ENCODE results near the gene MAPK10. TPM values are rescaled to one million over a fixed set of nuclear protein-coding genes. Genes with fewer than 3 reads are reported as not detected.

The MAPK10 gene
- total RNA-seq, 2 experiments from 2014 or later = 32.0 TPM; not detected in 1

DNA sequence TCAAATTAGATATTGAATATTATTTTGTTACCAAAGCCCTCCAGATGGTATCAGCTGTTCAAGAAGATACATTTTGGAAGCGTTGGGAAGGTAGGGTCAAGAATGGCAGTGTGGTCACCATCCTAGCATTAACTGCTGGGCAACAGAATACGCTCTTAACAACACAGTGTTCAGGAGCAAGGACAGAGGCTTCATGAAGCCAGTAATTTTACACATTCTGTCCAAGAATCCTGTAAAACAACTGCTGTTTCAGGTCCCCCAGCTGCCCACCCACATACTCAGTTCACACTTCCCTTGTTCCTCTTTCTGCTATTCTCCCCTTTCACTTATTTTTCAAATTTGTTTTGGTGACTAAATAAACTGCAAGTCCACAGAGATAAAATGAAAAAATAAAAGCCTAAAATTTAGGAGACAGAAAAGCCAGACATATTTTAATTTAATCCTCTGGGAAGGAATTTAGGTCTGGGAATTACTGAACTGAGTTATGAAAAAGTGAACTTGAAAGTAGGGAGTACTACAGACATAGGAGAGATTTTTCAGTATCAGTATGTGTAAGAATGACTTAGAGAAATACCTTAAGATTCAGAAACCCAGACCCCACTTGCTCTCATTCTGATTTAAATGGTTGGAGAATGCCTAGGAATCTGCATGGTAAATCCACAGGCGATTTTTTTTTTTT, 406.7 kb downstream of the MAPK10 start:
- BruUV-seq (replicated peaks) = no TSS peak
- Histone ChIP-seq H3K4me1 (ENCODE audit: insufficient read depth, low read length, poor library complexity, severe bottlenecking) (no peaks in the 10 kb centered on the region), H3K4me2 (ENCODE audit: low read length) (no peak overlapping the region), H3K36me3 (ENCODE audit: insufficient read depth, low read length) (no peaks in the 10 kb centered on the region), H4K20me1 (ENCODE audit: insufficient read depth, low read length) (no peaks in the 10 kb centered on the region), H3K9me3 (ENCODE audit: low read length) (no peaks in the 10 kb centered on the region), H3K27ac (ENCODE audit: low read depth, low read length, poor library complexity, severe bottlenecking) (no peak overlapping the region), H3K9me2 (ENCODE audit: insufficient read depth, low read length) (no peaks in the 10 kb centered on the region), H3K79me2 (ENCODE audit: insufficient read depth, low read depth, low read length) (no peaks in the 10 kb centered on the region), H2AFZ (ENCODE audit: low read length) (no peak overlapping the region), H3K4me3 (ENCODE audit: low read depth, low read length, poor library complexity, severe bottlenecking) (no peak overlapping the region)
- CTCF ChIA-PET (ENCODE audit: unreplicated experiment) = no interaction called here
- intact Hi-C loops (cut with micrococcal nuclease; ENCODE audit: unreplicated experiment) = no loop called here
- POLR2A ChIA-PET = no interaction called here
- TF ChIP-seq, protein P1, sequence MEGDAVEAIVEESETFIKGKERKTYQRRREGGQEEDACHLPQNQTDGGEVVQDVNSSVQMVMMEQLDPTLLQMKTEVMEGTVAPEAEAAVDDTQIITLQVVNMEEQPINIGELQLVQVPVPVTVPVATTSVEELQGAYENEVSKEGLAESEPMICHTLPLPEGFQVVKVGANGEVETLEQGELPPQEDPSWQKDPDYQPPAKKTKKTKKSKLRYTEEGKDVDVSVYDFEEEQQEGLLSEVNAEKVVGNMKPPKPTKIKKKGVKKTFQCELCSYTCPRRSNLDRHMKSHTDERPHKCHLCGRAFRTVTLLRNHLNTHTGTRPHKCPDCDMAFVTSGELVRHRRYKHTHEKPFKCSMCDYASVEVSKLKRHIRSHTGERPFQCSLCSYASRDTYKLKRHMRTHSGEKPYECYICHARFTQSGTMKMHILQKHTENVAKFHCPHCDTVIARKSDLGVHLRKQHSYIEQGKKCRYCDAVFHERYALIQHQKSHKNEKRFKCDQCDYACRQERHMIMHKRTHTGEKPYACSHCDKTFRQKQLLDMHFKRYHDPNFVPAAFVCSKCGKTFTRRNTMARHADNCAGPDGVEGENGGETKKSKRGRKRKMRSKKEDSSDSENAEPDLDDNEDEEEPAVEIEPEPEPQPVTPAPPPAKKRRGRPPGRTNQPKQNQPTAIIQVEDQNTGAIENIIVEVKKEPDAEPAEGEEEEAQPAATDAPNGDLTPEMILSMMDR (conservative IDR thresholded peaks at IDR 0.05; ENCODE audit: low read length) = no peak
- TF ChIP-seq EZH2phosphoT487 (IDR thresholded peaks at IDR 0.05; ENCODE audit: borderline replicate concordance, low read depth, low read length) = no peak
- no peak for DNase-seq (ENCODE audit: low spot score)

DNA sequence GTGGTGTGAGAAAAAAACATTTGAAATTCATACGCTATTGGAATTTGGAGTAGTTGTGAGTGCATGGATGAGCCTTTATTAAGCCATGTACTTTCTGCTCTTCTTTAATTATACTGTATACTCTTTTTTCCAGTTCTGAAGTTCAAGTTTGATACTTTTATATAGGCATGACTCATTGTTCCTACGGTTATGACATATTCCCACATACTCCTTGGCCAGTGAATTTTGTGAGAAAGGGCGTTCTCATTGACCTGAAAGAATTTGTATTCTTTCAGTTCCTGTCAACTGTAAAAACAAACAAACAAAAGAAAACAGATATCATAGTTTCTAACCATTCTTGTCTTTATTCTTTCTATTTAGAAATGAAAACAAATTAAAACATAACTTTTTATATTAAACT, 407.3 kb downstream of the MAPK10 start:
- Histone ChIP-seq H3K36me3 (ENCODE audit: insufficient read depth, low read length) (no peaks in the 10 kb centered on the region), H2AFZ (ENCODE audit: low read length) (no peak overlapping the region), H3K4me3 (ENCODE audit: low read depth, low read length, poor library complexity, severe bottlenecking) (no peak overlapping the region), H3K4me2 (ENCODE audit: low read length) (no peak overlapping the region), H3K27ac (ENCODE audit: low read depth, low read length, poor library complexity, severe bottlenecking) (no peak overlapping the region), H3K4me1 (ENCODE audit: insufficient read depth, low read length, poor library complexity, severe bottlenecking) (no peaks in the 10 kb centered on the region), H4K20me1 (ENCODE audit: insufficient read depth, low read length) (no peaks in the 10 kb centered on the region), H3K79me2 (ENCODE audit: insufficient read depth, low read depth, low read length) (no peaks in the 10 kb centered on the region), H3K9me3 (ENCODE audit: low read length) (no peaks in the 10 kb centered on the region), H3K9me2 (ENCODE audit: insufficient read depth, low read length) (no peaks in the 10 kb centered on the region)
- BruUV-seq (replicated peaks) = no TSS peak
- no peak for DNase-seq (ENCODE audit: low spot score)
- CTCF ChIA-PET (ENCODE audit: unreplicated experiment) = no interaction called here
- intact Hi-C loops (cut with micrococcal nuclease; ENCODE audit: unreplicated experiment) = no loop called here
- no peak for TF ChIP-seq EZH2phosphoT487 (IDR thresholded peaks at IDR 0.05; ENCODE audit: borderline replicate concordance, low read depth, low read length)
- TF ChIP-seq, protein P1 (conservative IDR thresholded peaks at IDR 0.05; ENCODE audit: low read length) = no peak
- POLR2A ChIA-PET = interaction anchor here (1.0 kb wide), 1 partner anchor 12 kb away, joined by 3 read pairs; no protein-coding TSS in a partner anchor

DNA sequence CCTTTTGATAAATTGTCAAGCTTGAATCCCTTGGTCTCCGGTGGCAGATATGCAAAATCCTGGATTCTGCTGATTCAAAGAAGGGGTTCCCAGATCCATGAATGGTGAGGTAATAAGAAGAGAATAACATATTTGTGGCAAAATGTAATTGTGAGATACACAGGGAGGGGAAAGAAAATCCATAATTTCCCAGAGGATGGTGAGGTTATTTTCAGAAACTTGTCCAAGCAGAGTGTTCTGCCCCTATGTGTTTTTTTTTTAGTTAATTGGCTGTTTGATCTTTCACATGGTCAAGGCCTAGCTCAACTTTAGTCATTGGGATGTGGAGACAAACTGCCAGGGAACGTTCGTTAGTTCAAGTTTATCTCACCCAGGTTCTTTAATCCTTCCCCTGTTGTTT, 408.8 kb downstream of the MAPK10 start:
- no peak overlapping the region for H3K4me3 ChIP-seq (ENCODE audit: low read depth, low read length, poor library complexity, severe bottlenecking)
- DNase-seq (ENCODE audit: low spot score) = no peak
- no peaks in the 10 kb centered on the region for H3K79me2 ChIP-seq (ENCODE audit: insufficient read depth, low read depth, low read length)
- ChIA-PET POLR2A (no interaction called here), CTCF (ENCODE audit: unreplicated experiment) (no interaction called here)
- H3K9me3 ChIP-seq (ENCODE audit: low read length) = no peaks in the 10 kb centered on the region
- no peak overlapping the region for H3K27ac ChIP-seq (ENCODE audit: low read depth, low read length, poor library complexity, severe bottlenecking)
- TF ChIP-seq, protein P1 (conservative IDR thresholded peaks at IDR 0.05; ENCODE audit: low read length) = no peak
- no peak for TF ChIP-seq EZH2phosphoT487 (IDR thresholded peaks at IDR 0.05; ENCODE audit: borderline replicate concordance, low read depth, low read length)
- H2AFZ ChIP-seq (ENCODE audit: low read length) = no peak overlapping the region
- H3K4me1 ChIP-seq (ENCODE audit: insufficient read depth, low read length, poor library complexity, severe bottlenecking) = no peaks in the 10 kb centered on the region
- BruUV-seq (replicated peaks) = no TSS peak
- no peaks in the 10 kb centered on the region for H3K9me2 ChIP-seq (ENCODE audit: insufficient read depth, low read length)
- no peak overlapping the region for H3K4me2 ChIP-seq (ENCODE audit: low read length)
- intact Hi-C loops (cut with micrococcal nuclease; ENCODE audit: unreplicated experiment) = no loop called here
- no peaks in the 10 kb centered on the region for H4K20me1 ChIP-seq (ENCODE audit: insufficient read depth, low read length)
- H3K36me3 ChIP-seq (ENCODE audit: insufficient read depth, low read length) = no peaks in the 10 kb centered on the region
